Stimulated activated memory B cell treated with anti-CD40 and anti-IgM and Interleukin-4, amounts not matched to agents 10 μg/mL and 1 μg/mL and 100 μg/mL, for 72 hours (primary cell): ENCODE data around the gene GOLM1.

Experiments used
- ATAC-seq: fragments of 150-1000 bp; cut with Tn5 transposase; 2 replicates; pipeline ENCODE4 v1.10.0; 2021
- H3K27ac Mint-ChIP-seq: one replicate; pipeline ENCODE4 v1.8.0; 2022; ENCODE audit warnings: mild to moderate bottlenecking, mixed read lengths
- H3K27me3 Mint-ChIP-seq: one replicate; pipeline ENCODE4 v1.8.0; 2022; ENCODE audit warnings: mixed read lengths
- H3K36me3 Mint-ChIP-seq: one replicate; pipeline ENCODE4 v1.8.0; 2022; ENCODE audit warnings: mixed read lengths
- H3K4me1 Mint-ChIP-seq: one replicate; pipeline ENCODE4 v1.8.0; 2022; ENCODE audit warnings: mixed read lengths
- H3K4me3 Mint-ChIP-seq: one replicate; pipeline ENCODE4 v1.8.0; 2022; ENCODE audit warnings: mild to moderate bottlenecking, moderate library complexity, mixed read lengths
- H3K9me3 Mint-ChIP-seq: one replicate; pipeline ENCODE4 v1.8.0; 2022; ENCODE audit warnings: mixed read lengths

Gene GOLM1

GRCh38 chr9:86042199-86042978 lies 57.0 kb downstream of the GOLM1 start:
- no peaks in the 10 kb centered on the region for H3K4me1 Mint-ChIP-seq
- no peak overlapping the region for H3K4me3 Mint-ChIP-seq
- H3K27ac Mint-ChIP-seq: no peak overlapping the region
- H3K36me3 Mint-ChIP-seq: no peaks in the 10 kb centered on the region
- no peak for ATAC-seq
- H3K27me3 Mint-ChIP-seq: no peaks in the 10 kb centered on the region
- H3K9me3 Mint-ChIP-seq: no peaks in the 10 kb centered on the region

GRCh38 chr9:86041311-86041741 lies 58.0 kb downstream of the GOLM1 start:
- H3K36me3 Mint-ChIP-seq: no peaks in the 10 kb centered on the region
- no peak overlapping the region for H3K27ac Mint-ChIP-seq
- no peaks in the 10 kb centered on the region for H3K27me3 Mint-ChIP-seq
- H3K9me3 Mint-ChIP-seq: no peaks in the 10 kb centered on the region
- no peaks in the 10 kb centered on the region for H3K4me1 Mint-ChIP-seq
- no peak overlapping the region for H3K4me3 Mint-ChIP-seq
- no peak for ATAC-seq

- Mint-ChIP-seq H3K4me3 (no peak overlapping the region), H3K9me3 (no peaks in the 10 kb centered on the region), H3K4me1 (no peaks in the 10 kb centered on the region), H3K27me3 (no peaks in the 10 kb centered on the region), H3K36me3 (no peaks in the 10 kb centered on the region), H3K27ac (no peak overlapping the region)
- no peak for ATAC-seq
Observed at GRCh38 chr9:86040861-86041155, 58.5 kb downstream of the GOLM1 start.

- H3K4me3 Mint-ChIP-seq: no peak overlapping the region
Observed at GRCh38 chr9:86039991-86040860, 59.1 kb downstream of the GOLM1 start.

GRCh38 chr9:86036555-86036954 lies 62.8 kb downstream of the GOLM1 start:
- H3K4me1 Mint-ChIP-seq: no peaks in the 10 kb centered on the region
- no peak for ATAC-seq
- H3K36me3 Mint-ChIP-seq: peaks cover 6% of the 10 kb centered on the region
- no peaks in the 10 kb centered on the region for H3K9me3 Mint-ChIP-seq
- no peaks in the 10 kb centered on the region for H3K27me3 Mint-ChIP-seq
- H3K4me3 Mint-ChIP-seq: no peak overlapping the region
- no peak overlapping the region for H3K27ac Mint-ChIP-seq

More at GRCh38 chr9:86039991-86040860, 59.1 kb downstream of the GOLM1 start:
- no peaks in the 10 kb centered on the region for H3K27me3 Mint-ChIP-seq
- H3K27ac Mint-ChIP-seq: no peak overlapping the region
- H3K36me3 Mint-ChIP-seq: no peaks in the 10 kb centered on the region
- no peaks in the 10 kb centered on the region for H3K9me3 Mint-ChIP-seq
- no peak for ATAC-seq
- no peaks in the 10 kb centered on the region for H3K4me1 Mint-ChIP-seq

GRCh38 chr9:86035827-86036440 lies 63.4 kb downstream of the GOLM1 start:
- Mint-ChIP-seq H3K27ac (no peak overlapping the region), H3K4me3 (no peak overlapping the region), H3K4me1 (no peaks in the 10 kb centered on the region), H3K36me3 (peaks cover 6% of the 10 kb centered on the region), H3K9me3 (no peaks in the 10 kb centered on the region), H3K27me3 (no peaks in the 10 kb centered on the region)
- no peak for ATAC-seq

- no peak overlapping the region for H3K4me3 Mint-ChIP-seq
- peaks cover 6% of the 10 kb centered on the region for H3K36me3 Mint-ChIP-seq
- H3K9me3 Mint-ChIP-seq: no peaks in the 10 kb centered on the region
- ATAC-seq: no peak
- H3K27me3 Mint-ChIP-seq: no peaks in the 10 kb centered on the region
- H3K27ac Mint-ChIP-seq: no peak overlapping the region
- no peaks in the 10 kb centered on the region for H3K4me1 Mint-ChIP-seq
Observed at GRCh38 chr9:86034863-86035734, 64.3 kb downstream of the GOLM1 start.

- Mint-ChIP-seq H3K27me3 (no peaks in the 10 kb centered on the region), H3K4me1 (no peaks in the 10 kb centered on the region), H3K9me3 (no peaks in the 10 kb centered on the region), H3K4me3 (no peak overlapping the region), H3K27ac (no peak overlapping the region), H3K36me3 (peaks cover 68% of the 10 kb centered on the region)
- ATAC-seq: no peak
Observed at GRCh38 chr9:86027767-86028166, 71.6 kb downstream of the GOLM1 start.

GRCh38 chr9:86022687-86023266 lies 76.6 kb downstream of the GOLM1 start:
- Mint-ChIP-seq H3K4me1 (no peaks in the 10 kb centered on the region), H3K9me3 (no peaks in the 10 kb centered on the region), H3K27me3 (no peaks in the 10 kb centered on the region), H3K4me3 (no peak overlapping the region), H3K27ac (no peak overlapping the region), H3K36me3 (peaks cover 98% of the 10 kb centered on the region)
- no peak for ATAC-seq

- no peaks in the 10 kb centered on the region for H3K4me1 Mint-ChIP-seq
- H3K27ac Mint-ChIP-seq: peak overlapping the region; percentile 24
- H3K27me3 Mint-ChIP-seq: no peaks in the 10 kb centered on the region
- H3K4me3 Mint-ChIP-seq: no peak overlapping the region
- peaks cover 95% of the 10 kb centered on the region for H3K36me3 Mint-ChIP-seq
- H3K9me3 Mint-ChIP-seq: no peaks in the 10 kb centered on the region
- no peak for ATAC-seq
Observed at GRCh38 chr9:86021166-86021565, 78.2 kb downstream of the GOLM1 start.

- Mint-ChIP-seq H3K4me3 (no peak overlapping the region), H3K27me3 (no peaks in the 10 kb centered on the region), H3K9me3 (no peaks in the 10 kb centered on the region), H3K4me1 (no peaks in the 10 kb centered on the region), H3K36me3 (peaks cover 92% of the 10 kb centered on the region), H3K27ac (no peak overlapping the region)
- no peak for ATAC-seq
Observed at GRCh38 chr9:86020731-86021130, 78.6 kb downstream of the GOLM1 start.

- Mint-ChIP-seq H3K9me3 (peaks cover 3% of the 10 kb centered on the region), H3K4me1 (no peaks in the 10 kb centered on the region), H3K27ac (no peak overlapping the region), H3K4me3 (no peak overlapping the region), H3K27me3 (no peaks in the 10 kb centered on the region), H3K36me3 (peaks cover 67% of the 10 kb centered on the region)
- ATAC-seq: no peak
Observed at GRCh38 chr9:86009133-86009532, 90.2 kb downstream of the GOLM1 start.

- H3K9me3 Mint-ChIP-seq: peaks cover 3% of the 10 kb centered on the region
- no peaks in the 10 kb centered on the region for H3K27me3 Mint-ChIP-seq
- no peaks in the 10 kb centered on the region for H3K4me1 Mint-ChIP-seq
- H3K27ac Mint-ChIP-seq: no peak overlapping the region
- peaks cover 88% of the 10 kb centered on the region for H3K36me3 Mint-ChIP-seq
- ATAC-seq: no peak
- no peak overlapping the region for H3K4me3 Mint-ChIP-seq
Observed at GRCh38 chr9:86005253-86005775, 94.0 kb downstream of the GOLM1 start.

- Mint-ChIP-seq H3K27me3 (no peaks in the 10 kb centered on the region), H3K4me3 (no peak overlapping the region), H3K9me3 (peaks cover 7% of the 10 kb centered on the region), H3K4me1 (peaks cover 5% of the 10 kb centered on the region), H3K27ac (no peak overlapping the region), H3K36me3 (peaks cover 57% of the 10 kb centered on the region)
- ATAC-seq: no peak
Observed at GRCh38 chr9:85995599-85995998, 103.8 kb downstream of the GOLM1 start.
